Measurements from ENCODE around the gene HPSE2. TPM values are rescaled to one million over a fixed set of nuclear protein-coding genes. Genes with fewer than 3 reads are reported as not detected.

Gene HPSE2
- total RNA-seq, 1 donor from 2014 or later, result not detected

- no peak for DNase-seq (ENCODE audit: low spot score)
- no peaks in the 10 kb centered on the region for H3K4me1 Mint-ChIP-seq (ENCODE audit: unreplicated experiment)
- H3K27ac Mint-ChIP-seq (ENCODE audit: unreplicated experiment), result no peak overlapping the region
- TF ChIP-seq CTCF (IDR thresholded peaks at IDR 0.05; ENCODE audit: unreplicated experiment), result no peak
- H3K4me3 Mint-ChIP-seq (ENCODE audit: unreplicated experiment), result no peak overlapping the region
- no peaks in the 10 kb centered on the region for H3K9me3 Mint-ChIP-seq (ENCODE audit: unreplicated experiment)
- no peaks in the 10 kb centered on the region for H3K27me3 Mint-ChIP-seq (ENCODE audit: unreplicated experiment)
- no peaks in the 10 kb centered on the region for H3K36me3 Mint-ChIP-seq (ENCODE audit: low read depth, unreplicated experiment)
Measured at GRCh38 chr10:98610301-98610700, 625.4 kb downstream of the HPSE2 start.

GRCh38 chr10:98609265-98609664 is 626.4 kb downstream of the HPSE2 start:
- no peak for TF ChIP-seq CTCF (IDR thresholded peaks at IDR 0.05; ENCODE audit: unreplicated experiment)
- H3K9me3 Mint-ChIP-seq (ENCODE audit: unreplicated experiment), result no peaks in the 10 kb centered on the region
- no peak overlapping the region for H3K27ac Mint-ChIP-seq (ENCODE audit: unreplicated experiment)
- H3K4me3 Mint-ChIP-seq (ENCODE audit: unreplicated experiment), result no peak overlapping the region
- no peaks in the 10 kb centered on the region for H3K4me1 Mint-ChIP-seq (ENCODE audit: unreplicated experiment)
- H3K27me3 Mint-ChIP-seq (ENCODE audit: unreplicated experiment), result no peaks in the 10 kb centered on the region
- H3K36me3 Mint-ChIP-seq (ENCODE audit: low read depth, unreplicated experiment), result no peaks in the 10 kb centered on the region
- DNase-seq (ENCODE audit: low spot score), result no peak

DNA sequence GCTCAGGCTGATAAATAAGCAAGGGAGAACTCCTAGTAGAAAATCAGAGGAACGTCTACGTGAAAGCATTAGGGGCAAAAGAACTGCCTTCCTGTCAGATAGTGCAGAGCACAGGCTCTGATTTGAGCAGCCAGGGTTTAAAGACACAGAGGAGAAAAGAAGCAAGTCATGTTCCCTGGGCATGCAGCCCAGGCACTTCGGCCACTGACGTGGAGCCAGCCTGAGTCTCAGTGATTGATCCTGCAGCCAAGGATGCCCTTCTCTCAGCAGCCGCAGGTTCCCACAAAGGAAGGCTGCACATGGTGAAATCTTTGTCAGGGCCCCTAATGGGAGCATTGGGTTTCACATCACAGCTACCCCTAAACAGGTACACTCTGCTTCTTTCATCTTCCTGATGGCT is 627.2 kb downstream of the HPSE2 start:
- no peak for TF ChIP-seq CTCF (IDR thresholded peaks at IDR 0.05; ENCODE audit: unreplicated experiment)
- H3K27me3 Mint-ChIP-seq (ENCODE audit: unreplicated experiment), result no peaks in the 10 kb centered on the region
- H3K9me3 Mint-ChIP-seq (ENCODE audit: unreplicated experiment), result no peaks in the 10 kb centered on the region
- no peaks in the 10 kb centered on the region for H3K4me1 Mint-ChIP-seq (ENCODE audit: unreplicated experiment)
- H3K27ac Mint-ChIP-seq (ENCODE audit: unreplicated experiment), result no peak overlapping the region
- no peak for DNase-seq (ENCODE audit: low spot score)
- H3K36me3 Mint-ChIP-seq (ENCODE audit: low read depth, unreplicated experiment), result no peaks in the 10 kb centered on the region
- no peak overlapping the region for H3K4me3 Mint-ChIP-seq (ENCODE audit: unreplicated experiment)

DNA sequence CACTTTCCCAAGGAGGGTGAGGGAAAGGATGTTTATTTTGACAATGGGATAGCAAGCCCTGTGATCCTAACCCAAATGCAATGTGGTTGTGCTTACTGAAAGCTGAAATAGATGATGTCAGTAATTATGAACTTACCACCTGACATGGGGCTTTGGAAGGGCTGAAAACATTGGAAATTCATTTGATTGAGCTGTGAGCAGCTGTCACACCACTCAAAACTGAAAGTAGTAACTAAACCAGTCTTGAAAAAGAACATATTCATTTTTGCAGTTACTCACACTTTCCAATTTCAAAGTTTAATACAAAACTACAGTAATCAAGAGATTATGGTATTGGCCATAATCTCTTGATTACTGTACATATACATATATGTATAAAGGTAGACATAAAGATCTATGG is 633.4 kb downstream of the HPSE2 start:
- Mint-ChIP-seq H3K4me1 (ENCODE audit: unreplicated experiment) (no peaks in the 10 kb centered on the region), H3K36me3 (ENCODE audit: low read depth, unreplicated experiment) (no peaks in the 10 kb centered on the region), H3K27ac (ENCODE audit: unreplicated experiment) (no peak overlapping the region), H3K9me3 (ENCODE audit: unreplicated experiment) (no peaks in the 10 kb centered on the region), H3K27me3 (ENCODE audit: unreplicated experiment) (peaks cover 2% of the 10 kb centered on the region), H3K4me3 (ENCODE audit: unreplicated experiment) (no peak overlapping the region)
- DNase-seq (ENCODE audit: low spot score), result no peak
- no peak for TF ChIP-seq CTCF (IDR thresholded peaks at IDR 0.05; ENCODE audit: unreplicated experiment)

DNA sequence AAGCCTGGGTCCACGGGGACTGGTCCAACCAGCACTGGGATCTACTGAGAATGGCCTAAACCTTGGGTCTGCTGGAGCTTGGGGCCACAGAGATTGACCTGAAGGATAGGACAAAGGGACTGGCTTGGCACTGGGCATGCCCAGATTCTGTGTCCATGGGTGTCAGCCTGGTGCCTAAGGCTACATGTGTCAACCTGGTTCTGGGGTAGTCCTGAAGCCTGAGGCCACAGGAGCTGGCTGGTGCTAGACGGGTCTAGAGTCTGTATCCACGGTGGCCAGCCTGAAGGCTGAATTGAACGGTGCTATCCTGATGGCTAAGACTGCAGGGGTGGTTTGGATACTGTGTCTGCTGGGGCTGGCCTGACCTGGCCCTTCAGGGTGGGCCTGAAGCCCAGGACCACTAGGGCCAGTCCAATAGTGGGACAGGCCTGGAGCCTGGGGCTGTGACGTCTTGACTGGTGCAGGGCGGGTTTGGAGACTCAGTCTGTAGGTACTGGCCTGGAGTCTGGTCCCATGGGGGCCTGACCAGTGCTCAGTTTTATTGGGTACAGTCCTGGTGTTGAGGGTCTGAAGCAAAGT is 636.5 kb downstream of the HPSE2 start:
- H3K9me3 Mint-ChIP-seq (ENCODE audit: unreplicated experiment), result no peaks in the 10 kb centered on the region

More for the DNA sequence above, 636.5 kb downstream of the HPSE2 start:
- H3K27me3 Mint-ChIP-seq (ENCODE audit: unreplicated experiment), result peaks cover 2% of the 10 kb centered on the region
- no peaks in the 10 kb centered on the region for H3K36me3 Mint-ChIP-seq (ENCODE audit: low read depth, unreplicated experiment)
- no peak overlapping the region for H3K27ac Mint-ChIP-seq (ENCODE audit: unreplicated experiment)
- DNase-seq (ENCODE audit: low spot score), result no peak
- H3K4me1 Mint-ChIP-seq (ENCODE audit: unreplicated experiment), result no peaks in the 10 kb centered on the region
- TF ChIP-seq CTCF (IDR thresholded peaks at IDR 0.05; ENCODE audit: unreplicated experiment), result no peak
- no peak overlapping the region for H3K4me3 Mint-ChIP-seq (ENCODE audit: unreplicated experiment)

Data from endothelial cell (in vitro differentiated cells).